Gastrocnemius medialis (tissue), 4 donors: ENCODE results near the gene RPL32. TPM values are rescaled to one million over a fixed set of nuclear protein-coding genes. Genes with fewer than 3 reads are reported as not detected.

ENCODE experiments used
- ATAC-seq, 2 donors: fragments of 150-250 bp; one replicate each; pipeline ENCODE4 v1.9.1; 2016
- DNase-seq, 2 donors: peaks; one replicate each; pipeline ENCODE4 v3.0.0-alpha.2; 2019
- H3K27ac ChIP-seq, 4 donors: fragments of 200-600 bp; sonication (generic); 1 replicate in 1 of 4; 2 replicates in 3 of 4; pipeline ENCODE4 v1.5.1; 2016 to 2018; ENCODE audit warnings: mild to moderate bottlenecking in 2 of 4, moderate library complexity in 1 of 4
- H3K27me3 ChIP-seq, 3 donors: fragments of 200-600 bp; sonication (generic) in 2 of 3; 1 replicate in 1 of 3; 2 replicates in 2 of 3; pipeline versions ENCODE4 v1.5.1 to v1.6.0; 2016 to 2019; ENCODE audit warnings: mild to moderate bottlenecking in 1 of 3, moderate library complexity in 1 of 3
- H3K36me3 ChIP-seq, 2 donors: fragments of 200-600 bp; sonication (generic) in 1 of 2; one replicate each; pipeline ENCODE4 v1.5.1; 2017 to 2018
- H3K4me1 ChIP-seq, 2 donors: fragments of 200-600 bp; sonication (generic) in 1 of 2; one replicate each; pipeline ENCODE4 v1.5.1; 2016 to 2017; ENCODE audit warnings: mild to moderate bottlenecking in 2 of 2
- H3K4me3 ChIP-seq, 4 donors: fragments of 200-600 bp; sonication (generic) in 3 of 4; 1 replicate in 1 of 4; 2 replicates in 3 of 4; pipeline ENCODE4 v1.5.1; 2016 to 2019; ENCODE audit warnings: mild to moderate bottlenecking in 2 of 4
- H3K9me3 ChIP-seq, 3 donors: fragments of 200-600 bp; sonication (generic) in 2 of 3; 1 replicate in 1 of 3; 2 replicates in 2 of 3; pipeline ENCODE4 v1.5.1; 2016 to 2019
- CTCF ChIP-seq, 5 experiments: fragments of 450-650 bp in 3 of 5; fragments of 200-600 bp in 2 of 5; sonication (generic) in 2 of 5; IDR thresholded peaks in 4 of 5; conservative IDR thresholded peaks in 1 of 5; 1 replicate in 4 of 5; 2 replicates in 1 of 5; pipeline ENCODE4 v1.5.1; 2016 to 2019; ENCODE audit warnings: antibody characterized with exemption in 5 of 5, mild to moderate bottlenecking in 3 of 5, moderate library complexity in 3 of 5
- POLR2A ChIP-seq, 2 donors: fragments of 450-650 bp; IDR thresholded peaks; one replicate each; pipeline ENCODE4 v1.6.1; 2017; ENCODE audit warnings: antibody characterized with exemption in 2 of 2, mild to moderate bottlenecking in 2 of 2, moderate library complexity in 2 of 2
- in situ Hi-C, 4 donors: fragments of 200-750 bp; cut with MboI; loops; one replicate each; pipeline versions ENCODE4 v1.15.0 to v1.8.0; 2017; ENCODE audit warnings: low sequenced_read_pairs in 4 of 4
- intact Hi-C: fragments of 100-400 bp; cut with DNase I; formaldehyde crosslinking; loops from one replicate; pipeline ENCODE4 v1.15.1; 2023; ENCODE audit warnings: low total_unique reads
- total RNA-seq, 4 donors: library from RNA; depleted of rRNA; stranded (reverse); fragments of >200 nt; gene quantifications; one replicate each; pipeline versions ENCODE4 v1.1.0 to v1.2.3, GENCODE V29; 2016

Gene RPL32
- total RNA-seq, 4 donors from 2014 or later = 765 to 1,204 (median 990) TPM

GRCh38 chr3:12829404-12829803 is 12.0 kb downstream of the RPL32 start:
- no peaks in the 10 kb centered on the region for H3K27me3 ChIP-seq
- intact Hi-C loops (no loop called here), in situ Hi-C loops (no loop called here)
- no peaks in the 10 kb centered on the region for H3K9me3 ChIP-seq
- H3K27ac ChIP-seq = no peak overlapping the region
- ATAC-seq (no peak), DNase-seq (no peak)
- H3K4me1 ChIP-seq = peaks cover 0 to 4% of the 10 kb centered on the region in 2 donors
- H3K36me3 ChIP-seq = peaks cover 0 to 87% of the 10 kb centered on the region in 2 donors
- no peak overlapping the region for H3K4me3 ChIP-seq
- TF ChIP-seq CTCF (IDR thresholded peaks at IDR 0.05 in 4 of 5, conservative IDR thresholded peaks at IDR 0.05 in 1 of 5) = no peak
- no peak for TF ChIP-seq POLR2A (IDR thresholded peaks at IDR 0.05)

- DNase-seq = no peak
Measured at GRCh38 chr3:12828751-12829150, 12.6 kb downstream of the RPL32 start.

GRCh38 chr3:12825156-12825555 is 16.2 kb downstream of the RPL32 start:
- intact Hi-C loops = no loop called here
- peaks cover under 1 to 68% of the 10 kb centered on the region in 2 donors for H3K36me3 ChIP-seq

More at GRCh38 chr3:12828751-12829150, 12.6 kb downstream of the RPL32 start:
- in situ Hi-C loops = no loop called here
- no peak for ATAC-seq
- Histone ChIP-seq H3K36me3 (peaks cover 0 to 80% of the 10 kb centered on the region in 2 donors), H3K4me1 (peaks cover 0 to 2% of the 10 kb centered on the region in 2 donors), H3K9me3 (no peaks in the 10 kb centered on the region), H3K27ac (no peak overlapping the region), H3K4me3 (no peak overlapping the region), H3K27me3 (no peaks in the 10 kb centered on the region)
- intact Hi-C loops = no loop called here
- TF ChIP-seq POLR2A (IDR thresholded peaks at IDR 0.05) = no peak
- TF ChIP-seq CTCF (IDR thresholded peaks at IDR 0.05 in 4 of 5, conservative IDR thresholded peaks at IDR 0.05 in 1 of 5) = no peak

DNA sequence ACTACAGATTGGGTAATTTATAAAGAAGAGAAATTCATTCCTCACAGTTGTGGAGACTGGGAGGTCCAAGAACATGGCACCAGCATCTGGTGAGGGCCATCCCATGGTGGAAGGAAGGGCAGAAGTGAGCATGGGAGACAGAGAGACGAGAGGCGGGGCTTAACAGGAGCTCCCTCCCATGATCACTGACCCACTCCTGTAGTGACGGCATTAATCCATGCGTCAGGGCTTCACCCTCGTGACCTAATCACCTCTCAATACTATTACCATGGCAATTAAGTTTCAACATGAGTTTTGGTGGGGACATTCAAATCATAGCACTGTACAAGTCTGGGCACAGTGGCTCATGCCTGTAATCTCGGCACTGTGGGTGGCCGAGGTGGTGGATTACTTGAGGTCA is 17.1 kb downstream of the RPL32 start:
- no peak for ATAC-seq
- peak overlapping the region in 2 of 4 donors; percentile 23 to 29 for H3K27ac ChIP-seq
- no peak for DNase-seq
- in situ Hi-C loops (no loop called here), intact Hi-C loops (no loop called here)
- no peaks in the 10 kb centered on the region for H3K4me1 ChIP-seq
- H3K36me3 ChIP-seq = peaks cover 2 to 67% of the 10 kb centered on the region in 2 donors
- no peak overlapping the region for H3K4me3 ChIP-seq
- H3K9me3 ChIP-seq = no peaks in the 10 kb centered on the region
- no peaks in the 10 kb centered on the region for H3K27me3 ChIP-seq
- TF ChIP-seq CTCF (IDR thresholded peaks at IDR 0.05 in 4 of 5, conservative IDR thresholded peaks at IDR 0.05 in 1 of 5) (no peak), POLR2A (IDR thresholded peaks at IDR 0.05) (no peak)

More at GRCh38 chr3:12825156-12825555, 16.2 kb downstream of the RPL32 start:
- DNase-seq (no peak), ATAC-seq (no peak)
- Histone ChIP-seq H3K27me3 (no peaks in the 10 kb centered on the region), H3K9me3 (no peaks in the 10 kb centered on the region), H3K27ac (peak overlapping the region in 2 of 4 donors; percentile 23 to 51), H3K4me1 (no peaks in the 10 kb centered on the region), H3K4me3 (no peak overlapping the region)
- no peak for TF ChIP-seq CTCF (IDR thresholded peaks at IDR 0.05 in 4 of 5, conservative IDR thresholded peaks at IDR 0.05 in 1 of 5)
- in situ Hi-C loops = no loop called here
